GM12878 (cell line): ENCODE results near the gene CYB5RL. TPM values are rescaled to one million over a fixed set of nuclear protein-coding genes. Genes with fewer than 3 reads are reported as not detected.

Source experiments
- ATAC-seq: fragments of 200-7000 bp; cut with Tn5 transposase; 3 replicates; pipeline ENCODE4 v1.9.1; 2020; ENCODE audit warnings: mild to moderate bottlenecking, moderate library complexity
- BruUV-seq: library from RNA; stranded (reverse); fragments of 400-500 nt; replicated peaks from 2 replicates; lab custom pipeline; 2021; lab: Mats Ljungman, UMichigan
- CTCF ChIA-PET: fragments of 300-600 bp; sonication (Branson Sonifier 250); formaldehyde crosslinking; extraction: SDS; loops from one replicate; lab custom pipeline; 2021; ENCODE audit warnings: inconsistent platforms; lab: Yijun Ruan, JAX
- POLR2A ChIA-PET: fragments of 350-600 bp; formaldehyde crosslinking; extraction: SDS; loops from one replicate; lab custom pipeline; 2021; ENCODE audit warnings: inconsistent platforms; lab: Charles Lee
- RAD21 ChIA-PET: fragments of 300-600 bp; sonication (Branson Sonifier 250); formaldehyde crosslinking; loops from one replicate; lab custom pipeline; 2023; ENCODE audit warnings: antibody characterized with exemption; ENCODE audit not compliant: unreplicated experiment; lab: Charles Lee
- SMC1A ChIA-PET: fragments of 300-600 bp; sonication (Branson Sonifier 250); formaldehyde crosslinking; loops from one replicate; lab custom pipeline; 2023; ENCODE audit not compliant: unreplicated experiment, uncharacterized antibody; lab: Charles Lee
- DNase-seq: peaks from one replicate; pipeline ENCODE4 v3.0.0-alpha.2; 2011; ENCODE audit warnings: low read depth, low spot score
- FAIRE-seq: peaks from 3 replicates; lab custom pipeline; 2011; peaks lifted over from hg19 to GRCh38; lab: Jason Lieb, UNC
- H2AFZ ChIP-seq: 2 replicates; pipeline ENCODE4 v1.6.0; 2011; ENCODE audit warnings: low read depth, low read length, control low read depth; ENCODE audit not compliant: control insufficient read depth
- H3K27ac ChIP-seq: 2 replicates; pipeline ENCODE4 v1.5.1; 2011; ENCODE audit warnings: control low read depth; ENCODE audit not compliant: control insufficient read depth, insufficient read depth
- H3K27me3 ChIP-seq, 2 experiments: replicated peaks in 1 of 2; 2 replicates each; pipeline versions ENCODE4 v1.6.0 to v1.6.1; 2011; ENCODE audit warnings: low read length in 1 of 2; ENCODE audit not compliant: control insufficient read depth in 2 of 2, insufficient read depth in 2 of 2
- H3K36me3 ChIP-seq, 2 experiments: 2 replicates each; pipeline ENCODE4 v1.5.1; 2011; ENCODE audit warnings: low read length in 1 of 2; ENCODE audit not compliant: control insufficient read depth in 2 of 2, insufficient read depth in 2 of 2
- H3K4me1 ChIP-seq: 2 replicates; pipeline ENCODE4 v1.6.1; 2011; ENCODE audit warnings: mild to moderate bottlenecking, low read length, moderate library complexity, mixed read lengths; ENCODE audit not compliant: control insufficient read depth, insufficient read depth
- H3K4me2 ChIP-seq: 2 replicates; pipeline ENCODE4 v1.6.0; 2011; ENCODE audit warnings: control low read depth; ENCODE audit not compliant: control insufficient read depth, insufficient read depth
- H3K4me3 ChIP-seq: fragments of 200-600 bp; sonication (generic); 2 replicates; pipeline ENCODE4 v1.5.1; 2016
- H3K79me2 ChIP-seq: 2 replicates; pipeline ENCODE4 v1.6.0; 2011; ENCODE audit warnings: low read length; ENCODE audit not compliant: control insufficient read depth, insufficient read depth
- H3K9ac ChIP-seq: 2 replicates; pipeline ENCODE4 v1.8.0; 2011; ENCODE audit warnings: low read length, control low read depth, mixed read lengths; ENCODE audit not compliant: control insufficient read depth, insufficient read depth
- H3K9me3 ChIP-seq: replicated peaks from 3 replicates; pipeline ENCODE4 v1.5.1; 2011; ENCODE audit warnings: mild to moderate bottlenecking, low read length; ENCODE audit not compliant: control insufficient read depth, insufficient read depth
- H4K20me1 ChIP-seq: 2 replicates; pipeline ENCODE4 v1.6.0; 2011; ENCODE audit not compliant: control insufficient read depth, insufficient read depth
- BACH1 ChIP-seq: fragments of 450-650 bp; IDR thresholded peaks from 2 replicates; pipeline ENCODE4 v1.6.1; 2017; ENCODE audit warnings: mild to moderate bottlenecking, borderline replicate concordance
- CBFB ChIP-seq: IDR thresholded peaks from 2 replicates; pipeline ENCODE4 v1.6.1; 2016; ENCODE audit warnings: antibody characterized with exemption, low read depth
- CBX3 ChIP-seq: fragments of 200-600 bp; sonication (generic); IDR thresholded peaks from 2 replicates; pipeline ENCODE4 v1.6.1; 2016; ENCODE audit warnings: low read depth, borderline replicate concordance
- CTCF ChIP-seq, 3 experiments: IDR thresholded peaks in 2 of 3; conservative IDR thresholded peaks in 1 of 3; 2 replicates each; pipeline ENCODE4 v1.5.1; 2011; ENCODE audit warnings: low read depth in 3 of 3, low read length in 3 of 3, mild to moderate bottlenecking in 3 of 3, control low read depth in 2 of 3, moderate library complexity in 2 of 3, inconsistent platforms in 1 of 3, mixed read lengths in 1 of 3; ENCODE audit not compliant: control insufficient read depth in 2 of 3, insufficient read depth in 1 of 3; ENCODE audit errors: extremely low read depth in 1 of 3
- ESRRA ChIP-seq: IDR thresholded peaks from 2 replicates; pipeline ENCODE4 v1.6.1; 2012; ENCODE audit warnings: mild to moderate bottlenecking, low read length, improper control_type of control experiment
- GATAD2B ChIP-seq: fragments of 450-650 bp; conservative IDR thresholded peaks from 2 replicates; pipeline ENCODE4 v1.6.1; 2017; ENCODE audit warnings: low read depth, mild to moderate bottlenecking, moderate library complexity
- HDAC2 ChIP-seq: fragments of 200-600 bp; sonication (generic); IDR thresholded peaks from 2 replicates; pipeline ENCODE4 v1.6.1; 2017
- MXI1 ChIP-seq: fragments of 150-350 bp; IDR thresholded peaks from 2 replicates; pipeline ENCODE4 v1.6.1; 2011; ENCODE audit warnings: low read depth, mild to moderate bottlenecking, inconsistent platforms, low read length, improper control_type of control experiment
- NR2F1 ChIP-seq: fragments of 450-650 bp; conservative IDR thresholded peaks from 2 replicates; pipeline ENCODE4 v1.6.1; 2017; ENCODE audit warnings: mild to moderate bottlenecking
- POLR2AphosphoS2 ChIP-seq: IDR thresholded peaks from 2 replicates; pipeline ENCODE4 v1.6.1; 2011; ENCODE audit warnings: low read depth, mild to moderate bottlenecking, low read length, improper control_type of control experiment, moderate library complexity
- SP1 ChIP-seq: IDR thresholded peaks from one replicate; pipeline ENCODE4 v1.6.1; 2011; ENCODE audit warnings: low read depth, low read length
- SPI1 ChIP-seq: IDR thresholded peaks from 2 replicates; pipeline ENCODE4 v1.6.1; 2011; ENCODE audit warnings: low read depth, mild to moderate bottlenecking, low read length, moderate library complexity, borderline replicate concordance; ENCODE audit not compliant: insufficient read depth
- STAT3 ChIP-seq: IDR thresholded peaks from 2 replicates; pipeline ENCODE4 v1.6.1; 2011; ENCODE audit warnings: low read depth, low read length, improper control_type of control experiment
- SUZ12 ChIP-seq: fragments of 200-600 bp; sonication (generic); IDR thresholded peaks from one replicate; pipeline ENCODE4 v1.6.1; 2018; ENCODE audit warnings: antibody characterized with exemption, mild to moderate bottlenecking; ENCODE audit not compliant: unreplicated experiment
- ZNF24 ChIP-seq: fragments of 450-650 bp; IDR thresholded peaks from 2 replicates; pipeline ENCODE4 v1.6.1; 2017; ENCODE audit warnings: antibody characterized with exemption, mild to moderate bottlenecking
- ZNF622 ChIP-seq: fragments of 450-650 bp; IDR thresholded peaks from 2 replicates; pipeline ENCODE4 v1.6.1; 2017; ENCODE audit warnings: mild to moderate bottlenecking, inconsistent platforms
- WGBS: methylation state at CpG from one replicate; pipeline ENCODE4 v1.1.6; 2016; ENCODE audit warnings: low lambda C conversion rate; ENCODE audit not compliant: insufficient replicate concordance, insufficient coverage; ENCODE audit errors: missing lambda C conversion rate; 5-methylcytosine and 5-hydroxymethylcytosine counted together
- in situ Hi-C: fragments of 300-500 bp; cut with MboI; formaldehyde crosslinking; loops from 9 replicates; pipeline ENCODE4 v1.14.3; 2018; ENCODE audit warnings: mixed read lengths
- intact Hi-C: fragments of 100-400 bp; cut with micrococcal nuclease; formaldehyde crosslinking; loops from one replicate; pipeline ENCODE4 v1.14.2; 2022; ENCODE audit not compliant: unreplicated experiment
- polyA plus RNA-seq, 11 experiments: library from polyadenylated mRNA; depleted of rRNA in 4 of 11; unstranded in 6 of 11; stranded (reverse) in 5 of 11; fragments of >200 nt; fragmentation: Nextera tagmentation in 4 of 11; fragmentation: Illumina TruSeq in 1 of 11; extraction: Ambion mirVana in 4 of 11; extraction: Trizol in 1 of 11; gene quantifications; 1 replicate in 1 of 11; 2 replicates in 10 of 11; pipeline versions ENCODE4 v1.2.1 to v1.2.3, GENCODE V29; 2011 to 2016; ENCODE audit warnings: inconsistent platforms in 2 of 11, missing spikeins in 2 of 11, low read depth in 1 of 11
- total RNA-seq, 4 experiments: library from RNA; depleted of rRNA in 3 of 4; stranded (reverse); fragments of >200 nt in 3 of 4; fragmentation: Illumina TruSeq in 1 of 4; extraction: Trizol in 1 of 4; gene quantifications; 2 replicates each; pipeline versions ENCODE4 v1.2.1 to v1.2.3, GENCODE V29; 2013 to 2021
- TF ChIP-seq, protein P1 (sequence below): fragments of 450-650 bp; IDR thresholded peaks from 2 replicates; pipeline ENCODE4 v1.6.1; 2016; ENCODE audit warnings: mild to moderate bottlenecking, moderate library complexity, borderline replicate concordance

CYB5RL gene
- total and polyA plus RNA-seq, 10 of the 15 experiments (the other 5 are each of a cell fraction or from before 2014, with no cell fraction given) = 3.1 to 8.7 (median 7.2) TPM

DNA sequence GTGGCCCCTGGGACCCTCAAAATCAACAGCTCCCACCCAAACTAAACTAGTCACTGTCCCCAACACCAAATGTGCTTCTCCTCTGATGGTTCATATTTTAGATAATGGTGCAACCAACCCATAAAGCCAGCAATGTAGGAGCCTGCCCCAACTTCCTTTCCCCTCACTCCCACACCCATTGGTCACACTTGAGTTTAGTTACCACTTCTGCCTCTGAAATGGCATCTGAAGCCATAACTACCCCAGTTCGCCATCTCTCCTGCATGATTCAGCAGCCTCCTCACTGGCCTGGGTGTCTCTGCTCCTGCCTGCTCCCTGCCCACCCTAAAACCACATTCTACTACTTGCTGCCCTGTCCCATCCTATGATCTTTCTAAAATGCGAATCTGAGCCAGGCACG is 43.6 kb downstream of the CYB5RL start:
- no peak for FAIRE-seq

More for the DNA sequence above, 43.6 kb downstream of the CYB5RL start:
- 61% methylated on average over 3 of the region's 3 CpGs for WGBS
- H3K4me1 ChIP-seq = no peaks in the 10 kb centered on the region
- H3K79me2 ChIP-seq = no peaks in the 10 kb centered on the region
- ATAC-seq (no peak), DNase-seq (no peak)
- no peak overlapping the region for H3K9ac ChIP-seq
- H3K36me3 ChIP-seq = no peaks in the 10 kb centered on the region
- BruUV-seq = no TSS peak
- H3K27me3 ChIP-seq = no peaks in the 10 kb centered on the region
- H3K4me3 ChIP-seq = no peak overlapping the region
- ChIA-PET CTCF (no interaction called here), RAD21 (no interaction called here), POLR2A (no interaction called here), SMC1A (no interaction called here)
- no peaks in the 10 kb centered on the region for H4K20me1 ChIP-seq
- H2AFZ ChIP-seq = no peak overlapping the region
- H3K9me3 ChIP-seq = no peaks in the 10 kb centered on the region
- in situ Hi-C loops = no loop called here
- no peak for TF ChIP-seq POLR2AphosphoS2
- no peak for TF ChIP-seq ZNF622
- no peak for TF ChIP-seq ESRRA
- TF ChIP-seq MXI1 = no peak
- TF ChIP-seq SPI1 = no peak
- TF ChIP-seq CBX3 = no peak
- TF ChIP-seq ZNF24 = no peak
- TF ChIP-seq CTCF (IDR thresholded peaks at IDR 0.05 in 2 of 3, conservative IDR thresholded peaks at IDR 0.05 in 1 of 3; ENCODE audit: control insufficient read depth in 2 of 3, extremely low read depth in 1 of 3, insufficient read depth in 1 of 3, low read depth in 3 of 3, low read length in 3 of 3) = no peak
- no peak for TF ChIP-seq SP1
- TF ChIP-seq, protein P1, sequence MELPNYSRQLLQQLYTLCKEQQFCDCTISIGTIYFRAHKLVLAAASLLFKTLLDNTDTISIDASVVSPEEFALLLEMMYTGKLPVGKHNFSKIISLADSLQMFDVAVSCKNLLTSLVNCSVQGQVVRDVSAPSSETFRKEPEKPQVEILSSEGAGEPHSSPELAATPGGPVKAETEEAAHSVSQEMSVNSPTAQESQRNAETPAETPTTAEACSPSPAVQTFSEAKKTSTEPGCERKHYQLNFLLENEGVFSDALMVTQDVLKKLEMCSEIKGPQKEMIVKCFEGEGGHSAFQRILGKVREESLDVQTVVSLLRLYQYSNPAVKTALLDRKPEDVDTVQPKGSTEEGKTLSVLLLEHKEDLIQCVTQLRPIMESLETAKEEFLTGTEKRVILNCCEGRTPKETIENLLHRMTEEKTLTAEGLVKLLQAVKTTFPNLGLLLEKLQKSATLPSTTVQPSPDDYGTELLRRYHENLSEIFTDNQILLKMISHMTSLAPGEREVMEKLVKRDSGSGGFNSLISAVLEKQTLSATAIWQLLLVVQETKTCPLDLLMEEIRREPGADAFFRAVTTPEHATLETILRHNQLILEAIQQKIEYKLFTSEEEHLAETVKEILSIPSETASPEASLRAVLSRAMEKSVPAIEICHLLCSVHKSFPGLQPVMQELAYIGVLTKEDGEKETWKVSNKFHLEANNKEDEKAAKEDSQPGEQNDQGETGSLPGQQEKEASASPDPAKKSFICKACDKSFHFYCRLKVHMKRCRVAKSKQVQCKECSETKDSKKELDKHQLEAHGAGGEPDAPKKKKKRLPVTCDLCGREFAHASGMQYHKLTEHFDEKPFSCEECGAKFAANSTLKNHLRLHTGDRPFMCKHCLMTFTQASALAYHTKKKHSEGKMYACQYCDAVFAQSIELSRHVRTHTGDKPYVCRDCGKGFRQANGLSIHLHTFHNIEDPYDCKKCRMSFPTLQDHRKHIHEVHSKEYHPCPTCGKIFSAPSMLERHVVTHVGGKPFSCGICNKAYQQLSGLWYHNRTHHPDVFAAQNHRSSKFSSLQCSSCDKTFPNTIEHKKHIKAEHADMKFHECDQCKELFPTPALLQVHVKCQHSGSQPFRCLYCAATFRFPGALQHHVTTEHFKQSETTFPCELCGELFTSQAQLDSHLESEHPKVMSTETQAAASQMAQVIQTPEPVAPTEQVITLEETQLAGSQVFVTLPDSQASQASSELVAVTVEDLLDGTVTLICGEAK = no peak
- TF ChIP-seq NR2F1 = no peak
- no peak for TF ChIP-seq SUZ12
- TF ChIP-seq BACH1 = no peak
- no peak for TF ChIP-seq HDAC2
- TF ChIP-seq STAT3 = no peak
- no peak for TF ChIP-seq GATAD2B
- no peak for TF ChIP-seq CBFB
- H3K27ac ChIP-seq = no peak overlapping the region
- intact Hi-C loops = no loop called here
- no peak overlapping the region for H3K4me2 ChIP-seq
